Activated CD4-positive, alpha-beta T cell treated with anti-CD3 and anti-CD28 coated beads for 36 hours (primary cell): ENCODE results near the gene METTL21C. TPM values are rescaled to one million over a fixed set of nuclear protein-coding genes. Genes with fewer than 3 reads are reported as not detected.

ENCODE experiments used
- ATAC-seq: fragments of 200-7000 bp; cut with Tn5 transposase; one replicate; pipeline ENCODE4 v1.10.0; 2021; ENCODE audit warnings: mild to moderate bottlenecking, moderate library complexity
- CTCF ChIA-PET: fragments of 350-600 bp; sonication (Branson Sonifier 250); formaldehyde crosslinking; loops from one replicate; lab custom pipeline; 2021; ENCODE audit warnings: antibody characterized with exemption; lab: Charles Lee
- POLR2A ChIA-PET: fragments of 350-600 bp; sonication (Branson Sonifier 250); formaldehyde crosslinking; loops from one replicate; lab custom pipeline; 2021; ENCODE audit warnings: antibody characterized with exemption, inconsistent platforms; lab: Charles Lee
- DNase-seq: peaks from one replicate; pipeline ENCODE4 v3.0.0-alpha.2; 2020
- H3K27ac Mint-ChIP-seq: one replicate; pipeline ENCODE4 v1.8.0; 2021; ENCODE audit warnings: mixed read lengths
- H3K27me3 Mint-ChIP-seq: one replicate; pipeline ENCODE4 v1.8.0; 2021; ENCODE audit warnings: mixed read lengths
- H3K36me3 Mint-ChIP-seq: one replicate; pipeline ENCODE4 v1.8.0; 2021; ENCODE audit warnings: low read depth, mixed read lengths
- H3K4me1 Mint-ChIP-seq: one replicate; pipeline ENCODE4 v1.8.0; 2021; ENCODE audit warnings: mixed read lengths
- H3K4me3 Mint-ChIP-seq: one replicate; pipeline ENCODE4 v1.8.0; 2021; ENCODE audit warnings: mild to moderate bottlenecking, moderate library complexity, mixed read lengths
- H3K9me3 Mint-ChIP-seq: one replicate; pipeline ENCODE4 v1.8.0; 2021; ENCODE audit warnings: low read depth, mixed read lengths
- intact Hi-C, 2 experiments: fragments of 100-400 bp; cut with DNase I in 1 of 2; cut with micrococcal nuclease in 1 of 2; formaldehyde crosslinking; loops; one replicate each; pipeline versions ENCODE4 v1.14.2 to v1.15.1; 2022 to 2024; cut with DNase I, micrococcal nuclease
- total RNA-seq, 2 experiments: library from RNA; stranded (reverse); gene quantifications; one replicate each; pipeline ENCODE4 v1.2.3, GENCODE V29; 2021

Gene METTL21C
- total RNA-seq = not detected

DNA sequence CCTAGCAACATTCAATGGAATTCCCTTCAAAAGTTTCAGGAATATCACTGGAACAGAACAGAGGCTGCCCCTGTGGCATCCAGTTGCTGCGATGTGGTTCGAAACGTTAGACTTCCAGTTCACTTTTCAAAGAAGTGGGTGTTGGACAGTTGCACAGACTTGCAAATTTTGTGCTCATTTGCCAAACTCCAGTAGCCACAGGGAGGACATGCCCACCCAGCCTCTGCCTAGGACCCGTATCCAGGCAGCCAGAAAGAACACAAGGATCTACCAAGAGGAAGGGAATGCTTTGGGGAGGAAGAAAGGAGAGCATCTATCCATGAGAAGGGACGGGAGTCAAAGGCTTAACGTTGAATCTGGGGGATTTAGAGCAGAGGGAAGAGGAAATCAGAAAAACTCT is at the start of gene METTL21C:
TSS of gene METTL21C (minus strand) at position 108 of the 400 bp plus-strand sequence. CDS start 546 bp downstream, outside the sequence.
- POLR2A ChIA-PET = no interaction called here
- no peak for DNase-seq
- Mint-ChIP-seq H3K4me3 (no peak within 1 kb of the TSS), H3K36me3 (no peaks in the 10 kb centered on the region), H3K4me1 (no peaks in the 10 kb centered on the region), H3K9me3 (peaks cover 4% of the 10 kb centered on the region), H3K27ac (no peak within 1 kb of the TSS), H3K27me3 (peaks cover 27% of the 10 kb centered on the region)
- no peak for ATAC-seq
- CTCF ChIA-PET = no interaction called here
- intact Hi-C loops = no loop called here

DNA sequence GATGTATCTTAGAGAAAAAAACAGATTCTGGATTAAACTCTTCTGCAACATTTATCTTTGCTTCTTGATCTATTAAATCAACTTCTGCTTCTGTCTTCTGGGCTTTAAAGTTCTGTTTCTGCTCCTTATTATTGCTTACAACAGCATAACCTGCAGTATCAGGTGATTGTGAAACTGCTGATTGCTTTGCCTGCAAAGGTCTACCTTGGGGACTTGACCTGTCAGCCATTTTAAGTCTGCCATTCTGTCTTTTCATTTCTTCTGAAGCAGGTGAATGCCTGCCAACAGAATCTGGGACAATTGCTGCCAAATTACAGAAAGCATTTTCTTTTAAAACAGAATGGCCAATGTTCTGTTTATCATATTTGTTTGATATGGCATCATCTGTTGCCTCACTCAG is 47.7 kb upstream of the METTL21C start:
- Mint-ChIP-seq H3K4me1 (no peaks in the 10 kb centered on the region), H3K27me3 (peaks cover 33% of the 10 kb centered on the region), H3K27ac (no peak overlapping the region), H3K9me3 (peaks cover 12% of the 10 kb centered on the region), H3K4me3 (no peak overlapping the region), H3K36me3 (peaks cover 3% of the 10 kb centered on the region)
- ATAC-seq (no peak), DNase-seq (no peak)
- ChIA-PET CTCF (no interaction called here), POLR2A (no interaction called here)
- intact Hi-C loops = no loop called here

DNA sequence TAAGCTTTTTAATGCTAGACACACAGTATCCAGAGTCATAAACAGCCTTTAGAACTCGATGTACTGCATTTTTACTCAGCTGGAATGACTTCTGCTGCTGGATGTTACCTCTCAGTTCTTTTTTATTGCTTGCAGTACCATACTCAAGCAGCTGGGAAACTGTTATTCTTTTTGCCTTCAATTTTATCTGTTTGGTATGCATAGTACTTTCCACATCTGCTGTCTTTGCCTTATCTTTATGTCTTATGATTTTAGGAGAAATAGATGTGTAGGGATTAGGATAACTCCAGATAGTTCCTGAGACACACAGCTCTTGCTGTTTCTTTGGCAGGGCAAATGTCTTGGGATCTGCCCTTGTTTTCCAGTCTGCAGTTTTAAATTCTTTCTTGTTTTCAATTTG is 47.3 kb upstream of the METTL21C start:
- Mint-ChIP-seq H3K27ac (no peak overlapping the region), H3K4me1 (no peaks in the 10 kb centered on the region), H3K36me3 (peaks cover 3% of the 10 kb centered on the region), H3K9me3 (peaks cover 12% of the 10 kb centered on the region), H3K27me3 (peaks cover 33% of the 10 kb centered on the region), H3K4me3 (no peak overlapping the region)
- ChIA-PET POLR2A (no interaction called here), CTCF (no interaction called here)
- no peak for DNase-seq
- intact Hi-C loops = no loop called here
- no peak for ATAC-seq

DNA sequence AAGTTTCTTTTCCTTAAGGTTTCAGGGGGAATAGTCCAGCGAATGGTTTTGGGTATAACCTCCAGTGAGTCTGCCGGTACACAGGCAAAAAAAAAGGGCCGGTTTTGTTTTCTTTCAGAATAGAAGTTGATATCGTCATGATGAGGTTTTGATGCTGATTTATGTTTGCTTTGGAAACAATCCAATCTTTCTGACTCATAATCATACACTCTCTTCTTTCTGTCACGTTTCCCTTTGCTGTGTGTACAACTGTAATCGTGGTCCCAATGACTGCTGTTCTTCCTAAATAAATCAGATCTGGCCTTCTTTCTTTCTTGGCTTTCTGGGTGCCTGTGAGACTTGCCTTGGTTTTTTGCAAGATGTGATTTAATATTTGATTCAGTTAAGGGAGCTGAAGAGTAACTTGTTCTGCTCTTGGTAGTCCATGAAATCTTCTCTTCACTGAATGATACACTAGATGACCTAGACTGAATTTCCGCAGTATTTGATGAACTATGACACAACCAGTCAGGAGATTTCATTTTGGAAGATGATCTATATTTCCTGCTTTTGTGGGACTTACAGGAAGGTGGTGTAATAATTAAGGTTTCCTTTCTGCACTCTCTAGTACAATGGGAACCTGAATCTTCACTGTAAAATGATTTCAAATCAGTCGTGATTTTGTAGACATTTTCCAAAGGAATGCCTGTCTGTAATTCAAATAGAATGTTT is 34.9 kb upstream of the METTL21C start:
- peak; percentile 44 for ATAC-seq
- peaks cover 14% of the 10 kb centered on the region for H3K27me3 Mint-ChIP-seq

DNA sequence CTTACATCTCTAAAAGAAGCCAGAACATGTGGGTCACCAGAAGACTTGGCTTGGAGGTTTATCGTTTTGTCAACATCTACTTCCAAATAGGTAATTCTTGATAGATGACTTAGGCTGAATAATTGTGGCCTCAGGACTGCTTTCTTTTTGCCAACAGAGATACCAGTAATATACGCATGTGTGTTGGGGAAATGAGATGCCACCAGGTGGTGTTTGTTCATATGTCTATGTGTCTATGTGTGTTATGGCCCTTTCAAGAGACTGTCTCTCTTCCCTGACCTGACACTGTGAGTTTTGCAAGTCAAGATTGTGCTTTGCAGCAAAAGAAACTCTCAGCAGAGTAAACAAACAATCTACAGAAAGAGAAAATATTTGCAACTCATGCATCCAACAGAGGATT is 31.6 kb upstream of the METTL21C start:
- no peak for ATAC-seq
- H3K27ac Mint-ChIP-seq = no peak overlapping the region
- no peaks in the 10 kb centered on the region for H3K9me3 Mint-ChIP-seq
- H3K4me3 Mint-ChIP-seq = no peak overlapping the region
- intact Hi-C loops = loop anchor here in 1 of 2 experiments (5.0 kb wide), 1 partner anchor 121 kb away; the partner anchor contains the start of gene ERCC5
- CTCF ChIA-PET = no interaction called here
- peaks cover 8% of the 10 kb centered on the region for H3K27me3 Mint-ChIP-seq
- no peaks in the 10 kb centered on the region for H3K36me3 Mint-ChIP-seq
- POLR2A ChIA-PET = no interaction called here
- peaks cover 4% of the 10 kb centered on the region for H3K4me1 Mint-ChIP-seq
- DNase-seq = no peak

More for the DNA sequence above, 34.9 kb upstream of the METTL21C start:
- intact Hi-C loops = loop anchor here in 1 of 2 experiments (5.0 kb wide), 1 partner anchor 118 kb away; the partner anchor contains the start of gene ERCC5
- Mint-ChIP-seq H3K9me3 (no peaks in the 10 kb centered on the region), H3K36me3 (no peaks in the 10 kb centered on the region), H3K27ac (no peak overlapping the region), H3K4me3 (no peak overlapping the region), H3K4me1 (peaks cover 4% of the 10 kb centered on the region)
- ChIA-PET CTCF (interaction anchor here (1.0 kb wide), 1 partner anchor 44 kb away, joined by 3 read pairs; the partner anchor contains the start of gene TEX30), POLR2A (no interaction called here)
- DNase-seq = no peak

DNA sequence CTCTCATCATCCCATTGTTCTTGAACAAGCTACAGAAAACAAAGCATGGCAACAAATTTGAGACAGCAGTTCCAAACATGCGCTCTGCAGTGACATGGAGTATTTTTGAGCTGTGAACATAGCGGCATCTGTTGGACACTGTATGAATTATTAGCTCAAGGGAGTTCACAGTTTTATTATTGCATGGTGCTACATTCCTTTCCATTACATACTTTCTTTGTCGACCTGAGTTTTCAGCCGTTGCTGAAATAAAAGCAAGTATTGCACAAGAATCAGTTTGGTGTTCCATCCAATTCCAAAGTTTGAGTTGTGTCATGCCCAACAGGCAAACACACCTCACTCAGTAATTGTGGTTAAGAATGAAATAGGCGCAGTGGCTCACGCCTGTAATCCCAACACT is 30.1 kb upstream of the METTL21C start:
- no peak overlapping the region for H3K4me3 Mint-ChIP-seq
- ChIA-PET CTCF (interaction anchor here (0.6 to 1.3 kb wide), 7 partner anchors 10 to 153 kb away, joined by 3 to 7 read pairs (median 3); no protein-coding TSS in a partner anchor), POLR2A (no interaction called here)
- H3K27me3 Mint-ChIP-seq = peaks cover 11% of the 10 kb centered on the region
- H3K36me3 Mint-ChIP-seq = no peaks in the 10 kb centered on the region
- no peak for ATAC-seq
- H3K4me1 Mint-ChIP-seq = peaks cover 4% of the 10 kb centered on the region
- intact Hi-C loops = loop anchor here (2.0 to 5.0 kb wide), 2 partner anchors 122 to 144 kb away; partner anchors contain the start of gene ERCC5 (in 1 of the 2)
- H3K27ac Mint-ChIP-seq = no peak overlapping the region
- H3K9me3 Mint-ChIP-seq = no peaks in the 10 kb centered on the region
- peak; percentile 6 for DNase-seq

DNA sequence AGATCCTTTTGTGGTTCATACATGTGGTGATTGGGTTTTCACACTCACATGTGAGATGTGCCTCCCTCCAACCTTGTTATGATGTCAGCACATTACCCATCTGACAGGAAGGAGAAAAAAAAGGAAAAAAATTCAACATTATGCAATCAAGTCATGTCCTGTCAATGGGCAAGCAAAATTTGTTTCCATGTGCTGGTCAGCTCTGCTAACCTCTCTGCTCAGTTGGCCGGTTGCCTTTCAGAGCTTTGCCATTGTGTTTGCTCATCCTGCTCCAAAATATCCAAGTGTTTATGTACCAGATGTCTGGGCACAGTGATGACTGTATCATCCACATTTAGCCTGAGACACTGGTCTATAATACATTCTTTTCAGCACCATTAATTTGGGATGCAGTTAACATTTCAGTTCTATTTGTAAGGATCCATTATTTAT is 27.0 kb upstream of the METTL21C start:
- ChIA-PET POLR2A (no interaction called here), CTCF (no interaction called here)
- H3K4me3 Mint-ChIP-seq = no peak overlapping the region
- no peaks in the 10 kb centered on the region for H3K9me3 Mint-ChIP-seq
- H3K36me3 Mint-ChIP-seq = no peaks in the 10 kb centered on the region
- ATAC-seq (no peak), DNase-seq (no peak)
- intact Hi-C loops = no loop called here
- peaks cover 8% of the 10 kb centered on the region for H3K27me3 Mint-ChIP-seq
- H3K27ac Mint-ChIP-seq = no peak overlapping the region
- no peaks in the 10 kb centered on the region for H3K4me1 Mint-ChIP-seq

DNA sequence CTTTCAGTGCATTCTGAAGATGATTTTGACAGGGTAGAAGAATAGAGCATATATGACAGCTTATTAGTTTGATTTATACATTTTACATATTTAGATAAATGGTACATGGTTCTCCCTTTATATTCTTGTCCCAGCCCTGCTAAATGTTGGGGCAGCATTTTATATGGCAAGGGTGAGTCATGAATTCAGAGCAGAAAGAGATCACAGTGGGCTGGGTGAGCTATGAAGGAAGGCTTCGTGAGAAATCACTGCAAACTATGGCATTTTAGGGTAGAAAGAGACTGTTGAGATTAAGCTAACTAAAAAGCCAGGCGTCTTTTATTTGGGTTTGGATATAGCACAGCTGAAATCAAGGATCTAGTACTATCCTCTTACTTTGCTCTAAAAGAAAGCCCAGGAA is 23.9 kb upstream of the METTL21C start:
- CTCF ChIA-PET = no interaction called here
- ATAC-seq (no peak), DNase-seq (no peak)
- intact Hi-C loops = no loop called here
- no peaks in the 10 kb centered on the region for H3K4me1 Mint-ChIP-seq
- H3K36me3 Mint-ChIP-seq = no peaks in the 10 kb centered on the region
- H3K9me3 Mint-ChIP-seq = no peaks in the 10 kb centered on the region
- H3K27ac Mint-ChIP-seq = no peak overlapping the region
- peaks cover 4% of the 10 kb centered on the region for H3K27me3 Mint-ChIP-seq
- POLR2A ChIA-PET = no interaction called here
- no peak overlapping the region for H3K4me3 Mint-ChIP-seq

DNA sequence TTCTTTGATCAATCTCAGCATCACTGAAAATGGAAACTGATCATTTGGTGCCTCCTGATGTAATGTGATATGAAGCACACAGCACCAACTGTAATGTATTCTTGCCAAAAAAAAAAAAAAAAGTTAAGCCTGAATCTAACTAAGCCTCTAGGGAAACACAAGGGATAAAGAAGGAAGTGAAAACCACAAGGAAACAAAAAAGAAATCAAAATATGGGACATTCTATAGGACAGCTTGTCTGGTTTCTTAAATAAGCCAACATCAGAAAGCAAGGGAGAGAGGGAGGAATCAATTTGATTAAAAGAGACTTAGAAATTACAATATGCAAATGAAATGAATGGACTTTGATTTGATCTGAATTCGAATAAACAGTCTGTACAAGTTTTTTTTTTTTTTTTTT is 20.6 kb upstream of the METTL21C start:
- ATAC-seq = no peak
- POLR2A ChIA-PET = no interaction called here
- intact Hi-C loops = no loop called here

DNA sequence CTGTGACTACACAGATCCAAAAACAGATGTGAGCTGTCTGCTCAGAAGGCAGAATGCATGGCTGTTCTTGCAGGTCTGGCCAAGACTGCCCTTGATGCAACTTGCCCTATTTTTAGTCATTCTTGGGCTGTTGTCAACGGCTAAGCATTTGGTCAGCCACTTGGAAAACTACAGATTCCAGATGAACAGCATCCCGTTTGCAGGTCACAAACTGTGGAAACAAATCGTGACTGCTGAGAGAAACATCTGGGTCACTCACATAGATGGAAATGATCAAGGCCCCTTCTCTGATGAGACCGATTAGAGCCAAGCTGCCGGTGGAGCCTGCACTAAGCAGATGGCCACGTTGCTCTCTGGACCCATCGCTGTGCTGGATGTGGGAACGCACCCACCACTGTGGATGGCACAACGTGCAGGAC is 15.4 kb upstream of the METTL21C start:
- H3K9me3 Mint-ChIP-seq = no peaks in the 10 kb centered on the region
- H3K4me3 Mint-ChIP-seq = no peak overlapping the region
- no peaks in the 10 kb centered on the region for H3K4me1 Mint-ChIP-seq
- peaks cover 5% of the 10 kb centered on the region for H3K27me3 Mint-ChIP-seq
- no peaks in the 10 kb centered on the region for H3K36me3 Mint-ChIP-seq
- DNase-seq (no peak), ATAC-seq (no peak)
- H3K27ac Mint-ChIP-seq = no peak overlapping the region
- ChIA-PET POLR2A (no interaction called here), CTCF (interaction anchor here (0.6 kb wide), 1 partner anchor 50 kb away, joined by 3 read pairs; no protein-coding TSS in a partner anchor)
- intact Hi-C loops = no loop called here

More for the DNA sequence above, 20.6 kb upstream of the METTL21C start:
- Mint-ChIP-seq H3K9me3 (no peaks in the 10 kb centered on the region), H3K27me3 (peaks cover 5% of the 10 kb centered on the region), H3K27ac (no peak overlapping the region), H3K36me3 (no peaks in the 10 kb centered on the region), H3K4me3 (no peak overlapping the region), H3K4me1 (no peaks in the 10 kb centered on the region)
- no peak for DNase-seq
- CTCF ChIA-PET = interaction anchor here (1.7 kb wide), 1 partner anchor 9 kb away, joined by 5 read pairs; no protein-coding TSS in a partner anchor

DNA sequence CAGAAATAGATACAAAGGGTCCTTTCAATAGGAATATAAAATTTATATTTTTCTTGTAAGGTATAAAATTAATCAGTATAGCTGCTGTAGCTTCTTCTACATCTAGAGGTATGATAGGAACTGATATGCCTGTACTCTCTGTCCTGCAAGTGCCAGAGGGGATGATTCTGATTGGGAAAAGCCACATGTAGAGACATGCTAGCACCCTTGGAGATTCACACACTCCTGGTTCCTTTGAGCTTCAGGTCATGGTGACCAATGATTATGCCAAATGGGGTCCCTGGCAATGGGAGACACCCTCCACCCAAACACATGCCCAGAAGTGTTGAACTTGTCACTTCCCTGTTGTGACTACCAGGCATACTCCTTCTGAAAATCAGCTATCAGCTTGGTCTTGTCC is 14.7 kb upstream of the METTL21C start:
- intact Hi-C loops = no loop called here
- Mint-ChIP-seq H3K9me3 (no peaks in the 10 kb centered on the region), H3K4me1 (no peaks in the 10 kb centered on the region), H3K27ac (no peak overlapping the region), H3K36me3 (no peaks in the 10 kb centered on the region), H3K27me3 (peaks cover 5% of the 10 kb centered on the region), H3K4me3 (no peak overlapping the region)
- ChIA-PET POLR2A (no interaction called here), CTCF (no interaction called here)
- DNase-seq (no peak), ATAC-seq (no peak)

DNA sequence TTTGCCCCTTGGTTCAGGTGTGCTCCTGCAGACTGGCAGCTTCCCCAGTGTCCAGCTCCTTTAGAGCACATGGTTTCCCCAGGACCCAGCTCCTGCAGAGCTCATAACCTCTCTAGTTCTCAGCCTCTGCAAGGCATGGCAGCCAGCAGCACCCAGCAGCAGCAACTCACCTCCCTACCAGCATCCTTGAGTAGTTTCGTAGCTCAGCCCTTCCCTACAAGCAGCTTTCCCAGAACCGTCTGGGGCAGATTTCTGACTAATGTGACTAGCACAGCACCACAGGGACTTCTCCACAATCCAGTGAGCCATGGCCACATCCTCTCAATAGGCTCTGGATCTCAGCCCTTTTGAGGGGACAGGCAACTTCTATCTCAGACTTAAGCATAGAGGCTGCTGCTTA is 14.1 kb upstream of the METTL21C start:
- DNase-seq = no peak
- intact Hi-C loops = no loop called here
- peaks cover 5% of the 10 kb centered on the region for H3K27me3 Mint-ChIP-seq
- no peak overlapping the region for H3K4me3 Mint-ChIP-seq
- no peaks in the 10 kb centered on the region for H3K9me3 Mint-ChIP-seq
- ChIA-PET CTCF (interaction anchor here (0.5 kb wide), 1 partner anchor 30 kb away, joined by 3 read pairs; no protein-coding TSS in a partner anchor), POLR2A (no interaction called here)
- ATAC-seq = no peak
- H3K27ac Mint-ChIP-seq = no peak overlapping the region
- H3K36me3 Mint-ChIP-seq = no peaks in the 10 kb centered on the region
- no peaks in the 10 kb centered on the region for H3K4me1 Mint-ChIP-seq
